ENCODE measurements around the gene PSMA6. TPM values are rescaled to one million over a fixed set of nuclear protein-coding genes. Genes with fewer than 3 reads are reported as not detected.

The PSMA6 gene
- total and polyA plus RNA-seq, 2 of the 13 experiments (the other 11 are each of a cell fraction or from before 2014, with no cell fraction given), result 525 to 1,109 TPM

DNA sequence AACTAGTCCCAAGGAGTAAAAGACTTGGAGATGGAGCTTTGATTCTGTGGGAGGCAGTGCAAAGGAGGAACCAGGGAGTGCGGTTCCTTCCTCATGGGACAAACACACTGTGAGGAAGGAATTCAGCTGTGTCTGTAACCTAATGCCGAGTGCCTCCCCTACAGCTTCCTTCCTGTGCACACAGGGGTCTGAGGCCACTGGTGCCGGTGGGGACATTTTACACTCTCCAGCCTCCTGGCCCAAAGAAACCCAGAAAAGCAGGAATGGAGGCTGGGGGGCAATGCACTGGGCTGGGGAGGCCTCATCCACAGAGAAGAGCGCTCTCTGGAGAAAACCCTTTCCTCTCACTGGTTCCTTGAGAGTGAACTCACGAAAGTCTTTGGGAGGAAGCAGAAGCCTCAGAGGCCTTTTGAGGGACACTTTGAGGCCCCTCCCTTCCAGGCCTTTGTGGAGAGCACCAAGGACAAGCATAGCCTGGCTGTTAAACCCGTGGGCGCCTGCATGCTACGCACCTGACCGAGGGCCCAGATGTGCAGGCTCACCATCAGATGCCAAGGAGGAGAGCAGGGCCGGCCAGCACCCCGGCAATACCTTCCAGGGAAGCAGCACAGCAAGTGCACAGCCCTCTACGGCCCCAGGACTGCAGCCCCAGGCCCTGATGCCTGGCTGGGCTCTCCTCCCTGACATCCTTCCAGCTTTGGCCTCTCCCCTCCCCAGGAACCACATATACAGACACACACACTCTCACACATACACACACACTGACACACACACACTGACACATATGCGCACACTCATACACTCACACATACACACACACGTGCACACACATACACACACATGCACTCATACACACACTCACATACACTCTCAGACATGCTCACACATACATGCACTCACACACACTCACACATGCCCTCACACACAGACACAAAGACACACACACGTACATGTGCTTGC is 60.4 kb downstream of the PSMA6 start (continued):
- TF ChIP-seq FOXP1 (IDR thresholded peaks at IDR 0.05) (peak; percentile 84), FOXP1 (CRISPR knock-in tag; IDR thresholded peaks at IDR 0.05) (no peak), CCDC6 (CRISPR knock-in tag; IDR thresholded peaks at IDR 0.05) (no peak), ARHGAP35 (CRISPR knock-in tag; IDR thresholded peaks at IDR 0.05; ENCODE audit: borderline replicate concordance) (no peak), MED8 (CRISPR knock-in tag; IDR thresholded peaks at IDR 0.05; ENCODE audit: insufficient replicate concordance) (no peak), ZNF24 (IDR thresholded peaks at IDR 0.05) (no peak), ATF4 (CRISPR knock-in tag; IDR thresholded peaks at IDR 0.05) (no peak), DPF2 (CRISPR knock-in tag; IDR thresholded peaks at IDR 0.05; ENCODE audit: borderline replicate concordance, low read depth) (no peak), SOX6 (IDR thresholded peaks at IDR 0.05) (peak; percentile 95), SOX6 (CRISPR knock-in tag; IDR thresholded peaks at IDR 0.05) (no peak), KLF15 (CRISPR knock-in tag; IDR thresholded peaks at IDR 0.05; ENCODE audit: borderline replicate concordance) (no peak), MAX (IDR thresholded peaks at IDR 0.05) (no peak), ZMYM3 (CRISPR knock-in tag; IDR thresholded peaks at IDR 0.05) (no peak), AGO2 (optimal IDR thresholded peaks at IDR 0.05; ENCODE audit: low read depth, low read length) (no peak), ZNF256 (CRISPR knock-in tag; conservative IDR thresholded peaks at IDR 0.05) (no peak), ZNF772 (CRISPR knock-in tag; IDR thresholded peaks at IDR 0.05) (no peak), SNAPC2 (CRISPR knock-in tag; IDR thresholded peaks at IDR 0.05) (0 out of 2 replicates have a peak, but pooled peaks have one; percentile 39), KDM4B (CRISPR knock-in tag; IDR thresholded peaks at IDR 0.05) (no peak), BORCS8-MEF2B (CRISPR knock-in tag; IDR thresholded peaks at IDR 0.05) (peak; percentile 73; the same call in 1 of the 2 replicates)
- TF ChIP-seq, protein P1, sequence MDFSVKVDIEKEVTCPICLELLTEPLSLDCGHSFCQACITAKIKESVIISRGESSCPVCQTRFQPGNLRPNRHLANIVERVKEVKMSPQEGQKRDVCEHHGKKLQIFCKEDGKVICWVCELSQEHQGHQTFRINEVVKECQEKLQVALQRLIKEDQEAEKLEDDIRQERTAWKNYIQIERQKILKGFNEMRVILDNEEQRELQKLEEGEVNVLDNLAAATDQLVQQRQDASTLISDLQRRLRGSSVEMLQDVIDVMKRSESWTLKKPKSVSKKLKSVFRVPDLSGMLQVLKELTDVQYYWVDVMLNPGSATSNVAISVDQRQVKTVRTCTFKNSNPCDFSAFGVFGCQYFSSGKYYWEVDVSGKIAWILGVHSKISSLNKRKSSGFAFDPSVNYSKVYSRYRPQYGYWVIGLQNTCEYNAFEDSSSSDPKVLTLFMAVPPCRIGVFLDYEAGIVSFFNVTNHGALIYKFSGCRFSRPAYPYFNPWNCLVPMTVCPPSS (IDR thresholded peaks at IDR 0.05), result peak; percentile 100
- TF ChIP-seq, protein P2, sequence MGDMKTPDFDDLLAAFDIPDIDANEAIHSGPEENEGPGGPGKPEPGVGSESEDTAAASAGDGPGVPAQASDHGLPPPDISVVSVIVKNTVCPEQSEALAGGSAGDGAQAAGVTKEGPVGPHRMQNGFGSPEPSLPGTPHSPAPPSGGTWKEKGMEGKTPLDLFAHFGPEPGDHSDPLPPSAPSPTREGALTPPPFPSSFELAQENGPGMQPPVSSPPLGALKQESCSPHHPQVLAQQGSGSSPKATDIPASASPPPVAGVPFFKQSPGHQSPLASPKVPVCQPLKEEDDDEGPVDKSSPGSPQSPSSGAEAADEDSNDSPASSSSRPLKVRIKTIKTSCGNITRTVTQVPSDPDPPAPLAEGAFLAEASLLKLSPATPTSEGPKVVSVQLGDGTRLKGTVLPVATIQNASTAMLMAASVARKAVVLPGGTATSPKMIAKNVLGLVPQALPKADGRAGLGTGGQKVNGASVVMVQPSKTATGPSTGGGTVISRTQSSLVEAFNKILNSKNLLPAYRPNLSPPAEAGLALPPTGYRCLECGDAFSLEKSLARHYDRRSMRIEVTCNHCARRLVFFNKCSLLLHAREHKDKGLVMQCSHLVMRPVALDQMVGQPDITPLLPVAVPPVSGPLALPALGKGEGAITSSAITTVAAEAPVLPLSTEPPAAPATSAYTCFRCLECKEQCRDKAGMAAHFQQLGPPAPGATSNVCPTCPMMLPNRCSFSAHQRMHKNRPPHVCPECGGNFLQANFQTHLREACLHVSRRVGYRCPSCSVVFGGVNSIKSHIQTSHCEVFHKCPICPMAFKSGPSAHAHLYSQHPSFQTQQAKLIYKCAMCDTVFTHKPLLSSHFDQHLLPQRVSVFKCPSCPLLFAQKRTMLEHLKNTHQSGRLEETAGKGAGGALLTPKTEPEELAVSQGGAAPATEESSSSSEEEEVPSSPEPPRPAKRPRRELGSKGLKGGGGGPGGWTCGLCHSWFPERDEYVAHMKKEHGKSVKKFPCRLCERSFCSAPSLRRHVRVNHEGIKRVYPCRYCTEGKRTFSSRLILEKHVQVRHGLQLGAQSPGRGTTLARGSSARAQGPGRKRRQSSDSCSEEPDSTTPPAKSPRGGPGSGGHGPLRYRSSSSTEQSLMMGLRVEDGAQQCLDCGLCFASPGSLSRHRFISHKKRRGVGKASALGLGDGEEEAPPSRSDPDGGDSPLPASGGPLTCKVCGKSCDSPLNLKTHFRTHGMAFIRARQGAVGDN (CRISPR knock-in tag; IDR thresholded peaks at IDR 0.05), result peak; percentile 43
- TF ChIP-seq, protein P3, sequence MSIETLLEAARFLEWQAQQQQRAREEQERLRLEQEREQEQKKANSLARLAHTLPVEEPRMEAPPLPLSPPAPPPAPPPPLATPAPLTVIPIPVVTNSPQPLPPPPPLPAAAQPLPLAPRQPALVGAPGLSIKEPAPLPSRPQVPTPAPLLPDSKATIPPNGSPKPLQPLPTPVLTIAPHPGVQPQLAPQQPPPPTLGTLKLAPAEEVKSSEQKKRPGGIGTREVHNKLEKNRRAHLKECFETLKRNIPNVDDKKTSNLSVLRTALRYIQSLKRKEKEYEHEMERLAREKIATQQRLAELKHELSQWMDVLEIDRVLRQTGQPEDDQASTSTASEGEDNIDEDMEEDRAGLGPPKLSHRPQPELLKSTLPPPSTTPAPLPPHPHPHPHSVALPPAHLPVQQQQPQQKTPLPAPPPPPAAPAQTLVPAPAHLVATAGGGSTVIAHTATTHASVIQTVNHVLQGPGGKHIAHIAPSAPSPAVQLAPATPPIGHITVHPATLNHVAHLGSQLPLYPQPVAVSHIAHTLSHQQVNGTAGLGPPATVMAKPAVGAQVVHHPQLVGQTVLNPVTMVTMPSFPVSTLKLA (IDR thresholded peaks at IDR 0.05), result peak; percentile 86
